HepG2 (cell line): Measurements from ENCODE around the gene SYNE1. TPM values are rescaled to one million over a fixed set of nuclear protein-coding genes. Genes with fewer than 3 reads are reported as not detected.

Experiments used
- ATAC-seq: fragments of 200-7000 bp; cut with Tn5 transposase; 3 replicates; pipeline ENCODE4 v1.9.1; 2020; ENCODE audit warnings: mild to moderate bottlenecking, moderate library complexity
- BruUV-seq: library from RNA; stranded (reverse); fragments of 400-500 nt; replicated peaks from 2 replicates; lab custom pipeline; 2021; lab: Mats Ljungman, UMichigan
- CTCF ChIA-PET: fragments of 300-600 bp; formaldehyde crosslinking; extraction: SDS; loops from one replicate; lab custom pipeline; 2021; ENCODE audit warnings: low total read pairs, inconsistent platforms, low intra/inter-chr PET ratio; lab: Yijun Ruan, JAX
- POLR2A ChIA-PET: fragments of 350-600 bp; sonication (Branson Sonifier 250); formaldehyde crosslinking; loops from one replicate; lab custom pipeline; 2020; ENCODE audit warnings: antibody characterized with exemption, inconsistent platforms; lab: Yijun Ruan, JAX
- DNase-seq: peaks from one replicate; pipeline ENCODE4 v3.0.0-alpha.2; 2015; ENCODE audit warnings: low spot score
- FAIRE-seq: peaks from 3 replicates; lab custom pipeline; 2011; peaks lifted over from hg19 to GRCh38; lab: Jason Lieb, UNC
- H2AFZ ChIP-seq: one replicate; pipeline ENCODE4 v1.6.1; 2011; ENCODE audit warnings: low read length, inconsistent platforms
- H3K27ac ChIP-seq: fragments of 300-600 bp; 3 replicates; pipeline ENCODE4 v1.8.0; 2011; ENCODE audit warnings: mixed run types, mild to moderate bottlenecking, mixed read lengths, low read length, inconsistent platforms; ENCODE audit not compliant: insufficient read depth; ENCODE audit errors: extremely low read length
- H3K27me3 ChIP-seq, 2 experiments: fragments of 200-600 bp in 1 of 2; 2 replicates in 1 of 2; 3 replicates in 1 of 2; pipeline versions ENCODE4 v1.6.0 to v1.8.0; 2011; ENCODE audit warnings: low read length in 2 of 2, mild to moderate bottlenecking in 2 of 2, moderate library complexity in 2 of 2, inconsistent platforms in 1 of 2; ENCODE audit not compliant: insufficient read depth in 2 of 2, control insufficient read depth in 1 of 2
- H3K36me3 ChIP-seq, 2 experiments: fragments of 200-600 bp in 1 of 2; replicated peaks in 1 of 2; 2 replicates in 1 of 2; 3 replicates in 1 of 2; pipeline versions ENCODE4 v1.5.1 to v1.8.0; 2011; ENCODE audit warnings: low read length in 2 of 2, inconsistent platforms in 1 of 2; ENCODE audit not compliant: insufficient read depth in 2 of 2, control insufficient read depth in 1 of 2
- H3K4me1 ChIP-seq: 2 replicates; pipeline ENCODE4 v1.5.1; 2012; ENCODE audit warnings: low read length, inconsistent platforms; ENCODE audit not compliant: insufficient read depth
- H3K4me2 ChIP-seq: 2 replicates; pipeline ENCODE4 v1.6.0; 2011; ENCODE audit warnings: low read depth, low read length, inconsistent platforms
- H3K4me3 ChIP-seq, 3 experiments: fragments of 200-600 bp in 1 of 3; sonication (generic), shearing (Covaris generic) in 1 of 3; replicated peaks in 1 of 3; 2 replicates each; pipeline ENCODE4 v1.5.1; 2011 to 2016; ENCODE audit warnings: low read length in 3 of 3, inconsistent platforms in 2 of 3, low read depth in 2 of 3, mild to moderate bottlenecking in 2 of 3, control low read depth in 1 of 3, mixed read lengths in 1 of 3; ENCODE audit not compliant: insufficient read depth in 1 of 3
- H3K79me2 ChIP-seq: one replicate; pipeline ENCODE4 v1.6.1; 2011; ENCODE audit warnings: low read length, inconsistent platforms; ENCODE audit not compliant: insufficient read depth
- H3K9ac ChIP-seq: 2 replicates; pipeline ENCODE4 v1.6.0; 2011; ENCODE audit warnings: mild to moderate bottlenecking, low read depth, low read length, inconsistent platforms; ENCODE audit not compliant: insufficient read depth
- H3K9me3 ChIP-seq: 2 replicates; pipeline ENCODE4 v1.5.1; 2012; ENCODE audit warnings: mild to moderate bottlenecking, low read length
- H4K20me1 ChIP-seq: 2 replicates; pipeline ENCODE4 v1.6.0; 2011; ENCODE audit warnings: inconsistent platforms, mild to moderate bottlenecking, low read length, moderate library complexity; ENCODE audit not compliant: insufficient read depth
- ATF3 ChIP-seq: sonication (generic); formaldehyde crosslinking; IDR thresholded peaks from 2 replicates; pipeline ENCODE4 v1.4.0; 2020; ENCODE audit warnings: missing genetic modification reagents
- ATF7 ChIP-seq, 2 experiments: fragments of 450-650 bp in 1 of 2; sonication (generic) in 1 of 2; formaldehyde crosslinking in 1 of 2; IDR thresholded peaks; 2 replicates each; pipeline versions ENCODE4 v1.4.0 to v1.6.1; 2016 to 2020; ENCODE audit warnings: antibody characterized with exemption in 1 of 2, mild to moderate bottlenecking in 1 of 2, missing genetic modification reagents in 1 of 2
- HNRNPK ChIP-seq: fragments of 200-400 bp; formaldehyde crosslinking; IDR thresholded peaks from 2 replicates; pipeline ENCODE4 v1.6.1; 2018; ENCODE audit warnings: low read length, low read depth, moderate library complexity, mild to moderate bottlenecking; ENCODE audit not compliant: poor library complexity, severe bottlenecking
- MTF1 ChIP-seq: sonication (generic); formaldehyde crosslinking; IDR thresholded peaks from 2 replicates; pipeline ENCODE4 v1.5.0; 2020; ENCODE audit warnings: missing genetic modification reagents
- POLR2AphosphoS2 ChIP-seq: IDR thresholded peaks from 2 replicates; pipeline ENCODE4 v1.6.1; 2011; ENCODE audit warnings: low read depth, low read length, improper control_type of control experiment
- REL ChIP-seq: sonication (generic); formaldehyde crosslinking; conservative IDR thresholded peaks from 2 replicates; pipeline ENCODE4 v1.8.0; 2022; ENCODE audit warnings: mild to moderate bottlenecking, missing genetic modification reagents, moderate library complexity
- RELA ChIP-seq: sonication (generic); formaldehyde crosslinking; IDR thresholded peaks from 2 replicates; pipeline ENCODE4 v1.4.0; 2020; ENCODE audit warnings: missing genetic modification reagents
- SNAPC4 ChIP-seq: sonication (generic); formaldehyde crosslinking; IDR thresholded peaks from 2 replicates; pipeline ENCODE4 v1.4.0; 2020; ENCODE audit warnings: mild to moderate bottlenecking, missing genetic modification reagents
- ZNF232 ChIP-seq: sonication (generic); formaldehyde crosslinking; IDR thresholded peaks from 2 replicates; pipeline ENCODE4 v1.4.0; 2020; ENCODE audit warnings: missing genetic modification reagents, borderline replicate concordance
- ZNF331 ChIP-seq: sonication (generic); formaldehyde crosslinking; IDR thresholded peaks from 2 replicates; pipeline ENCODE4 v1.4.0; 2020; ENCODE audit warnings: missing genetic modification reagents
- ZNF343 ChIP-seq: sonication (generic); formaldehyde crosslinking; IDR thresholded peaks from 2 replicates; pipeline ENCODE4 v1.4.0; 2020; ENCODE audit warnings: mild to moderate bottlenecking, missing genetic modification reagents
- ZNF850 ChIP-seq: sonication (generic); formaldehyde crosslinking; conservative IDR thresholded peaks from 2 replicates; pipeline ENCODE4 v1.9.0; 2021; ENCODE audit warnings: mild to moderate bottlenecking, missing genetic modification reagents
- WGBS: methylation state at CpG from one replicate; pipeline ENCODE4 v1.1.6; 2017; ENCODE audit warnings: low lambda C conversion rate; 5-methylcytosine and 5-hydroxymethylcytosine counted together
- in situ Hi-C: cut with HindIII; loops from 2 replicates; pipeline ENCODE4 v1.10.0; 2017; ENCODE audit warnings: low pct_unique_long_range_greater_than_20kb; ENCODE audit not compliant: extremely low pct_ligation_motif_present
- intact Hi-C: fragments of 100-400 bp; cut with micrococcal nuclease; formaldehyde crosslinking; loops from one replicate; pipeline ENCODE4 v1.10.0; 2022; ENCODE audit not compliant: unreplicated experiment
- polyA plus RNA-seq, 8 experiments: library from polyadenylated mRNA; depleted of rRNA in 3 of 8; stranded (reverse) in 7 of 8; unstranded in 1 of 8; fragments of >200 nt; fragmentation: Illumina TruSeq in 4 of 8; extraction: Trizol in 4 of 8; gene quantifications; 2 replicates each; pipeline versions ENCODE4 v1.2.1 to v1.2.3, GENCODE V29; 2011 to 2016; ENCODE audit warnings: low read depth in 4 of 8, missing spikeins in 1 of 8, mixed read lengths in 1 of 8; ENCODE audit not compliant: insufficient read depth in 1 of 8
- total RNA-seq, 5 experiments: library from RNA; depleted of rRNA; stranded (reverse); fragments of >200 nt; fragmentation: Illumina TruSeq; extraction: Trizol; gene quantifications; 2 replicates each; pipeline ENCODE4 v1.2.3, GENCODE V29; 2016; ENCODE audit warnings: low read depth in 1 of 5

Gene SYNE1
- total and polyA plus RNA-seq, 2 of the 13 experiments (the other 11 are each of a cell fraction or from before 2014, with no cell fraction given): 5.5 to 15.9 TPM

GRCh38 chr6:152364866-152365265 lies 272.3 kb downstream of the SYNE1 start:
- POLR2A ChIA-PET: no interaction called here
- Histone ChIP-seq H3K4me2 (no peak overlapping the region), H3K36me3 (no peaks in the 10 kb centered on the region), H3K4me3 (no peak overlapping the region), H3K9ac (no peak overlapping the region), H2AFZ (no peak overlapping the region), H3K9me3 (no peaks in the 10 kb centered on the region), H3K4me1 (no peaks in the 10 kb centered on the region), H3K79me2 (no peaks in the 10 kb centered on the region), H4K20me1 (no peaks in the 10 kb centered on the region), H3K27ac (no peak overlapping the region), H3K27me3 (no peaks in the 10 kb centered on the region)
- FAIRE-seq (no peak), DNase-seq (no peak), ATAC-seq (no peak)
- intact Hi-C loops: no loop called here
- 29% methylated on average over 2 of the region's 2 CpGs for WGBS
- TF ChIP-seq ZNF232 (CRISPR knock-in tag) (no peak), ATF3 (CRISPR knock-in tag) (no peak), ZNF343 (no peak), POLR2AphosphoS2 (peak; percentile 34; the same call in 1 of the 2 replicates), ZNF331 (CRISPR knock-in tag) (no peak), HNRNPK (peak; percentile 7), ATF7 (IDR thresholded peaks at IDR 0.05) (no peak), ATF7 (CRISPR knock-in tag; IDR thresholded peaks at IDR 0.05) (no peak)
- in situ Hi-C loops: no loop called here
- CTCF ChIA-PET: no interaction called here
- BruUV-seq: no TSS peak

GRCh38 chr6:152360034-152360433 lies 277.1 kb downstream of the SYNE1 start:
- H3K79me2 ChIP-seq: no peaks in the 10 kb centered on the region
- no peak overlapping the region for H3K4me3 ChIP-seq
- no peaks in the 10 kb centered on the region for H3K9me3 ChIP-seq
- WGBS: 63% methylated on average over 6 of the region's 6 CpGs
- H3K9ac ChIP-seq: no peak overlapping the region
- ATAC-seq (no peak), FAIRE-seq (no peak), DNase-seq (no peak)
- ChIA-PET CTCF (no interaction called here), POLR2A (no interaction called here)
- TF ChIP-seq ZNF850 (CRISPR knock-in tag): no peak
- no peak for TF ChIP-seq REL (CRISPR knock-in tag)
- no peak for TF ChIP-seq RELA (CRISPR knock-in tag)
- no peak for TF ChIP-seq SNAPC4
- no peak for TF ChIP-seq ATF7 (IDR thresholded peaks at IDR 0.05)
- TF ChIP-seq ATF7 (CRISPR knock-in tag; IDR thresholded peaks at IDR 0.05): no peak
- TF ChIP-seq MTF1 (CRISPR knock-in tag): no peak
- BruUV-seq: no TSS peak
- H3K27me3 ChIP-seq: no peaks in the 10 kb centered on the region
- H4K20me1 ChIP-seq: no peaks in the 10 kb centered on the region
- no peaks in the 10 kb centered on the region for H3K36me3 ChIP-seq
- no peaks in the 10 kb centered on the region for H3K4me1 ChIP-seq
- intact Hi-C loops (no loop called here), in situ Hi-C loops (no loop called here)
- no peak overlapping the region for H2AFZ ChIP-seq
- H3K4me2 ChIP-seq: no peak overlapping the region
- H3K27ac ChIP-seq: no peak overlapping the region
